Motor neuron (in vitro differentiated cells): ENCODE results near the gene AFF1. TPM values are rescaled to one million over a fixed set of nuclear protein-coding genes. Genes with fewer than 3 reads are reported as not detected.

Source experiments
- ATAC-seq, 8 experiments: fragments of 200-7000 bp; cut with Tn5 transposase; replicated peaks in 6 of 8; 2 replicates each; pipeline ENCODE4 v1.8.0; 2021; ENCODE audit warnings: mild to moderate bottlenecking in 8 of 8, moderate library complexity in 8 of 8
- H3K27ac ChIP-seq, 2 donors: fragments of 250-450 bp; sonication (Bioruptor Pico); 2 replicates each; pipeline ENCODE4 v1.9.0; 2021; ENCODE audit warnings: antibody characterized with exemption in 2 of 2, mild to moderate bottlenecking in 2 of 2, moderate library complexity in 1 of 2
- H3K4me1 ChIP-seq, 2 donors: fragments of 250-450 bp; sonication (Bioruptor Pico); replicated peaks in 1 of 2; 2 replicates each; pipeline ENCODE4 v1.6.1; 2021; ENCODE audit warnings: antibody characterized with exemption in 2 of 2, mild to moderate bottlenecking in 2 of 2, moderate library complexity in 1 of 2
- H3K4me3 ChIP-seq, 5 donors: fragments of 250-450 bp; sonication (Bioruptor Pico); 2 replicates each; pipeline ENCODE4 v1.9.0; 2021; ENCODE audit warnings: antibody characterized with exemption in 5 of 5, mild to moderate bottlenecking in 5 of 5, moderate library complexity in 4 of 5
- WGBS, 10 experiments: fragments of 450-650 bp; shearing (Covaris generic); methylation state at CpG; one replicate each; pipeline ENCODE4 v1.0.0; 2022; 5-methylcytosine and 5-hydroxymethylcytosine counted together
- in situ Hi-C, 9 experiments: fragments of 400-800 bp; cut with MboI; loops; one replicate each; pipeline ENCODE4 v1.15.0; 2021; ENCODE audit warnings: low sequenced_read_pairs in 9 of 9, low pct_unique_long_range_greater_than_20kb in 2 of 9; ENCODE audit not compliant: unreplicated experiment in 9 of 9
- total RNA-seq, 8 experiments: library from RNA; unstranded; fragments of 300-600 nt; gene quantifications; 2 replicates each; pipeline versions ENCODE4 v1.2.3 to v1.2.4, GENCODE V29; 2022

The AFF1 gene
- total RNA-seq, 8 experiments from 2014 or later = 7.7 to 47.0 (median 15.8) TPM

GRCh38 chr4:86944964-86945781 lies 10.4 kb downstream of the AFF1 start:
- in situ Hi-C loops = loop anchor here in 7 of 9 experiments (25.0 kb wide), 3 partner anchors 142 to 292 kb away; no protein-coding TSS in a partner anchor
- H3K4me1 ChIP-seq = peaks cover 3 to 6% of the 10 kb centered on the region in 2 donors
- H3K4me3 ChIP-seq = no peak overlapping the region
- peak in 1 of 8 experiments; percentile 65 for ATAC-seq
- H3K27ac ChIP-seq = no peak overlapping the region

- 42 to 81% (median 67%) methylated on average over 1 to 3 of the region's 3 CpGs; no CpG with 5 or more reads in 1 of the 10 experiments for WGBS, 10 experiments
- no peak for ATAC-seq
- Histone ChIP-seq H3K4me3 (no peak overlapping the region), H3K4me1 (peaks cover 19 to 20% of the 10 kb centered on the region in 2 donors), H3K27ac (no peak overlapping the region)
- in situ Hi-C loops = loop anchor here in 7 of 9 experiments (25.0 kb wide), 3 partner anchors 140 to 290 kb away; no protein-coding TSS in a partner anchor
Measured at GRCh38 chr4:86946868-86947500, 12.2 kb downstream of the AFF1 start.

GRCh38 chr4:86947501-86948120 lies 12.8 kb downstream of the AFF1 start:
- no peak for ATAC-seq
- no peak overlapping the region for H3K4me3 ChIP-seq
- no peak overlapping the region for H3K27ac ChIP-seq
- 0 to 100% (median 13%) methylated on average over 1 of the region's 1 CpG; no CpG with 5 or more reads in 1 of the 10 experiments for WGBS, 10 experiments
- in situ Hi-C loops = loop anchor here in 7 of 9 experiments (25.0 kb wide), 3 partner anchors 140 to 290 kb away; no protein-coding TSS in a partner anchor
- peaks cover 19 to 20% of the 10 kb centered on the region in 2 donors for H3K4me1 ChIP-seq

- Histone ChIP-seq H3K27ac (no peak overlapping the region), H3K4me1 (peaks cover 19 to 20% of the 10 kb centered on the region in 2 donors), H3K4me3 (no peak overlapping the region)
- peak in 1 of 8 experiments; percentile 64 for ATAC-seq
- in situ Hi-C loops = loop anchor here in 7 of 9 experiments (25.0 kb wide), 3 partner anchors 139 to 289 kb away; no protein-coding TSS in a partner anchor
- WGBS, 10 experiments = 57 to 100% (median 83%) methylated on average over 1 of the region's 1 CpG; no CpG with 5 or more reads in 2 of the 10 experiments
Measured at GRCh38 chr4:86948276-86948675, 13.5 kb downstream of the AFF1 start.

- ATAC-seq = peak in 5 of 8 experiments; percentile 35 to 78 (median 58)
Measured at GRCh38 chr4:86950831-86951525, 16.2 kb downstream of the AFF1 start.

GRCh38 chr4:86955888-86956451 lies 21.2 kb downstream of the AFF1 start:
- in situ Hi-C loops = no loop called here
- Histone ChIP-seq H3K4me1 (peaks cover 20 to 23% of the 10 kb centered on the region in 2 donors), H3K4me3 (no peak overlapping the region), H3K27ac (no peak overlapping the region)
- no peak for ATAC-seq

More at GRCh38 chr4:86950831-86951525, 16.2 kb downstream of the AFF1 start:
- 4 to 55% (median 24%) methylated on average over 2 to 10 of the region's 10 CpGs for WGBS, 10 experiments
- in situ Hi-C loops = no loop called here
- H3K27ac ChIP-seq = peak overlapping the region in 1 of 2 donors; percentile 15
- no peak overlapping the region for H3K4me3 ChIP-seq
- H3K4me1 ChIP-seq = peaks cover 19 to 20% of the 10 kb centered on the region in 2 donors

- H3K4me3 ChIP-seq = no peak overlapping the region
- WGBS, 10 experiments = 100% methylated on average over 1 of the region's 1 CpG; no CpG with 5 or more reads in 9 of the 10 experiments
- H3K27ac ChIP-seq = no peak overlapping the region
- ATAC-seq = no peak
- peaks cover 18 to 28% of the 10 kb centered on the region in 2 donors for H3K4me1 ChIP-seq
- in situ Hi-C loops = no loop called here
Measured at GRCh38 chr4:86957215-86957614, 22.4 kb downstream of the AFF1 start.

- in situ Hi-C loops = no loop called here
- H3K4me3 ChIP-seq = peak overlapping the region in 2 of 5 donors; percentile 2 to 6
- peaks cover 20 to 31% of the 10 kb centered on the region in 2 donors for H3K4me1 ChIP-seq
- peak in 6 of 8 experiments; percentile 47 to 86 (median 82) for ATAC-seq
- WGBS, 10 experiments = 0 to 67% (median 9%) methylated on average over 2 to 11 of the region's 11 CpGs
- H3K27ac ChIP-seq = peak overlapping the region; percentile 63 to 85
Measured at GRCh38 chr4:86959588-86960500, 25.0 kb downstream of the AFF1 start.

- in situ Hi-C loops = no loop called here
- Histone ChIP-seq H3K4me1 (peaks cover 24 to 33% of the 10 kb centered on the region in 2 donors), H3K27ac (peak overlapping the region; percentile 63 to 85), H3K4me3 (no peak overlapping the region)
- peak in 3 of 8 experiments; percentile 69 to 85 (median 85) for ATAC-seq
- 0 to 62% (median 0%) methylated on average over 1 to 2 of the region's 2 CpGs; no CpG with 5 or more reads in 1 of the 10 experiments for WGBS, 10 experiments
Measured at GRCh38 chr4:86960557-86960961, 25.7 kb downstream of the AFF1 start.

- peaks cover 29 to 37% of the 10 kb centered on the region in 2 donors for H3K4me1 ChIP-seq
- peak in 1 of 8 experiments; percentile 17 for ATAC-seq
- WGBS, 10 experiments = 77 to 100% (median 86%) methylated on average over 1 to 4 of the region's 4 CpGs; no CpG with 5 or more reads in 3 of the 10 experiments
- peak overlapping the region in 1 of 2 donors; percentile 85 for H3K27ac ChIP-seq
- in situ Hi-C loops = no loop called here
- no peak overlapping the region for H3K4me3 ChIP-seq
Measured at GRCh38 chr4:86961116-86961515, 26.3 kb downstream of the AFF1 start.

GRCh38 chr4:86961605-86962295 lies 26.9 kb downstream of the AFF1 start:
- 0 to 85% (median 29%) methylated on average over 3 to 6 of the region's 9 CpGs; no CpG with 5 or more reads in 2 of the 10 experiments for WGBS, 10 experiments
- H3K27ac ChIP-seq = peak overlapping the region in 1 of 2 donors; percentile 85
- H3K4me3 ChIP-seq = no peak overlapping the region
- H3K4me1 ChIP-seq = peaks cover 29 to 37% of the 10 kb centered on the region in 2 donors
- in situ Hi-C loops = no loop called here
- ATAC-seq = peak in 6 of 8 experiments; percentile 60 to 83 (median 75)
